Measurements from ENCODE around the gene FHOD1. TPM values are rescaled to one million over a fixed set of nuclear protein-coding genes. Genes with fewer than 3 reads are reported as not detected.

FHOD1 gene
- total RNA-seq, result 29.2 and 33.3 TPM in 2 replicates

GRCh38 chr16:67247192-67248072 lies at the start of gene FHOD1:
FHOD1 (minus strand) TSS chr16:67247481; CDS start chr16:67247410, 71 bp downstream.

GRCh38 chr16:67279296-67280089 lies 32.2 kb upstream of the FHOD1 start, which contains the start of gene PLEKHG4:
PLEKHG4 (plus strand) TSS chr16:67279532; CDS start chr16:67280045, 513 bp downstream.

GRCh38 chr16:67248401-67249177 lies 1.3 kb upstream of the FHOD1 start, which contains the start of gene SLC9A5:
SLC9A5 (plus strand) TSS chr16:67248979; CDS start chr16:67249015, 36 bp downstream.

GRCh38 chr16:67226804-67227566 lies 20.3 kb downstream of the FHOD1 start, which contains the start of gene TMEM208:
TMEM208 (plus strand) TSS chr16:67227130; CDS start chr16:67227219, 89 bp downstream.

GRCh38 chr16:67199011-67199807 lies 48.1 kb downstream of the FHOD1 start, which contains the start of gene ELMO3:
ELMO3 (plus strand) TSS chr16:67199131; CDS start chr16:67199327, 196 bp downstream.

GRCh38 chr16:67191995-67192681 lies 55.1 kb downstream of the FHOD1 start, which contains the start of gene E2F4:
E2F4 (plus strand) TSS chr16:67192155; CDS start chr16:67192228, 73 bp downstream.

GRCh38 chr16:67190041-67190440 lies 57.2 kb downstream of the FHOD1 start, which contains the start of gene EXOC3L1:
EXOC3L1 (minus strand) TSS chr16:67190136; CDS start chr16:67189676, 460 bp downstream.

GRCh38 chr16:67183627-67184452 lies 63.4 kb downstream of the FHOD1 start, which contains the start of gene MATCAP1:
MATCAP1 (minus strand) TSS chr16:67183963; CDS start chr16:67180610, 3,353 bp downstream.

Other genes with a start within 250 kb of the FHOD1 start
- 55.3 and 62.4 TPM in 2 replicates for gene CBFB, start 218.3 kb downstream of the FHOD1 start, total RNA-seq
- 12.1 and 13.1 TPM in 2 replicates for gene PHAF1, start 137.5 kb downstream of the FHOD1 start, total RNA-seq
- gene B3GNT9, start 96.5 kb downstream of the FHOD1 start, total RNA-seq, result 2.2 and 4.6 TPM in 2 replicates
- 35.2 and 35.8 TPM in 2 replicates for gene TRADD, start 87.6 kb downstream of the FHOD1 start, total RNA-seq
- 8.2 and 10.6 TPM in 2 replicates for gene FBXL8, start 87.5 kb downstream of the FHOD1 start, total RNA-seq
- gene HSF4, start 82.7 kb downstream of the FHOD1 start, total RNA-seq, result 0.40 and 2.0 TPM in 2 replicates
- gene NOL3, start 76.9 kb downstream of the FHOD1 start, total RNA-seq, result 9.3 and 12.7 TPM in 2 replicates
- gene MATCAP1, start 63.5 kb downstream of the FHOD1 start, total RNA-seq, result 4.2 and 7.1 TPM in 2 replicates
- gene EXOC3L1, start 57.3 kb downstream of the FHOD1 start, total RNA-seq, result 9.4 and 13.3 TPM in 2 replicates
- 89.3 and 111 TPM in 2 replicates for gene E2F4, start 55.3 kb downstream of the FHOD1 start, total RNA-seq
- 0.60 and 0.98 TPM in 2 replicates for gene ELMO3, start 48.4 kb downstream of the FHOD1 start, total RNA-seq
- gene TMEM208, start 20.4 kb downstream of the FHOD1 start, total RNA-seq, result 32.9 and 34.8 TPM in 2 replicates
- 0.07 and 0.20 TPM in 2 replicates for gene SLC9A5, start 1.5 kb upstream of the FHOD1 start, total RNA-seq
- 26.1 and 36.1 TPM in 2 replicates for gene PLEKHG4, start 32.1 kb upstream of the FHOD1 start, total RNA-seq
- gene KCTD19, start 79.3 kb upstream of the FHOD1 start, total RNA-seq, result under 0.01 TPM in 1 of 2 replicates, not detected in the other
- gene LRRC36, start 79.3 kb upstream of the FHOD1 start, total RNA-seq, result 0.39 and 0.40 TPM in 2 replicates
- 0.20 TPM in 1 of 2 replicates, not detected in the other for gene TPPP3, start 146.0 kb upstream of the FHOD1 start, total RNA-seq
- 5.2 and 6.7 TPM in 2 replicates for gene ZDHHC1, start 169.0 kb upstream of the FHOD1 start, total RNA-seq
- not detected in 2 replicates for gene HSD11B2, start 183.6 kb upstream of the FHOD1 start, total RNA-seq
- gene ATP6V0D1, start 233.7 kb upstream of the FHOD1 start, total RNA-seq, result 170 and 206 TPM in 2 replicates
- gene AGRP, start 236.1 kb upstream of the FHOD1 start, total RNA-seq, result not detected in 2 replicates